AG04450 (cell line): Measurements from ENCODE around the gene CD86. TPM values are rescaled to one million over a fixed set of nuclear protein-coding genes. Genes with fewer than 3 reads are reported as not detected.

Source experiments
- CTCF ChIA-PET: fragments of 300-600, 350-600 bp; formaldehyde crosslinking; extraction: SDS; loops from one replicate; lab custom pipeline; 2022; ENCODE audit warnings: antibody characterized with exemption, inconsistent platforms; lab: Charles Lee
- POLR2A ChIA-PET: fragments of 350-600 bp; formaldehyde crosslinking; extraction: SDS; loops from one replicate; lab custom pipeline; 2021; ENCODE audit warnings: antibody characterized with exemption, inconsistent platforms; lab: Yijun Ruan, JAX
- DNase-seq: peaks from one replicate; pipeline ENCODE4 v3.0.0-alpha.2; 2011; ENCODE audit warnings: low read depth, low spot score
- H3K27ac ChIP-seq: one replicate; pipeline ENCODE4 v1.5.1; 2012; ENCODE audit warnings: low read depth, low read length, control low read depth
- H3K27me3 ChIP-seq: one replicate; pipeline ENCODE4 v1.6.0; 2012; ENCODE audit warnings: low read length; ENCODE audit not compliant: control insufficient read depth, insufficient read depth
- H3K4me3 ChIP-seq: 2 replicates; pipeline ENCODE4 v1.5.1; 2011; ENCODE audit warnings: mild to moderate bottlenecking, low read depth, low read length, control low read depth
- H3K9me3 ChIP-seq: 2 replicates; pipeline ENCODE4 v1.5.1; 2012; ENCODE audit warnings: low read length; ENCODE audit not compliant: control insufficient read depth, insufficient read depth
- CTCF ChIP-seq: IDR thresholded peaks from 2 replicates; pipeline ENCODE4 v1.5.1; 2011; ENCODE audit warnings: low read depth, low read length, control low read depth, inconsistent platforms
- polyA plus RNA-seq: library from polyadenylated mRNA; depleted of rRNA; stranded (reverse); fragments of >200 nt; gene quantifications from 2 replicates; pipeline ENCODE4 v1.2.3, GENCODE V29; 2011

The CD86 gene
- polyA plus RNA-seq, 1 experiment, result not detected

GRCh38 chr3:122021811-122022401 lies 33.3 kb upstream of the CD86 start, which contains the start of gene ILDR1:
ILDR1 (minus strand) TSS chr3:122022247; CDS start chr3:122022077, 170 bp downstream.
- no peak for TF ChIP-seq CTCF
- ChIA-PET CTCF (no interaction called here), POLR2A (no interaction called here)
- Histone ChIP-seq H3K27me3 (peaks cover 9% of the 10 kb centered on the region), H3K9me3 (no peaks in the 10 kb centered on the region; the same call in 1 of the 2 replicates), H3K27ac (no peak within 1 kb of the TSS), H3K4me3 (no peak within 1 kb of the TSS)
- no peak for DNase-seq

- ChIA-PET CTCF (no interaction called here), POLR2A (no interaction called here)
- Histone ChIP-seq H3K4me3 (no peak overlapping the region), H3K9me3 (no peaks in the 10 kb centered on the region; the same call in 1 of the 2 replicates), H3K27ac (no peak overlapping the region), H3K27me3 (peaks cover 9% of the 10 kb centered on the region)
- no peak for TF ChIP-seq CTCF
- no peak for DNase-seq
Observed at GRCh38 chr3:122023335-122023910, 31.7 kb upstream of the CD86 start.

- Histone ChIP-seq H3K9me3 (no peaks in the 10 kb centered on the region; the same call in 1 of the 2 replicates), H3K27me3 (peaks cover 9% of the 10 kb centered on the region), H3K4me3 (no peak overlapping the region), H3K27ac (no peak overlapping the region)
- DNase-seq, result no peak
- CTCF ChIA-PET, result interaction anchor here (0.9 kb wide), 1 partner anchor 29 kb away, joined by 3 read pairs; no protein-coding TSS in a partner anchor
- TF ChIP-seq CTCF, result no peak
- POLR2A ChIA-PET, result no interaction called here
Observed at GRCh38 chr3:122024800-122025199, 30.4 kb upstream of the CD86 start.

GRCh38 chr3:122025296-122025695 lies 29.9 kb upstream of the CD86 start:
- ChIA-PET CTCF (interaction anchor here (0.9 kb wide), 1 partner anchor 30 kb away, joined by 3 read pairs; no protein-coding TSS in a partner anchor), POLR2A (no interaction called here)
- Histone ChIP-seq H3K4me3 (no peak overlapping the region), H3K27me3 (peaks cover 9% of the 10 kb centered on the region), H3K9me3 (no peaks in the 10 kb centered on the region; the same call in 1 of the 2 replicates), H3K27ac (no peak overlapping the region)
- DNase-seq, result no peak
- TF ChIP-seq CTCF, result no peak
